ENCODE measurements around the gene MAP2K6.

DNA sequence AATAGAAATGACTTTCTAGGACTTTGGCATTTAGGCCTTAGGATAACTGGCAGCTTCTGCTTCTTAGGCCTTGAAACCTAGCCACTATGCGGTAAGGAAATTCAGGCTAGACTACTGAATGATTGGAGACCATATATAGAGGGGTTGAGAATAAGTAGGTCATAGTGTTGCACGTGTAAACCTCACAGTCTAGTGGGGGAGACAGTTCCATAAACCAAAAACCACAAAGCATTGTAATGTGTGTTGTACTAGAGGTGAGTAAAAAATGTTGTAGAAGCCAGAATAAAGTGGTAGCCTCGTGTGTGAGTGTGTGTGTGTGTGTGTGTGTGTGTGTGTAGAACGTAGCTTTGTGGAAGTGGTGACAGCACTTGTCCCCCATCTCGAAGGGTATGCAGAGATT, 188.5 kb downstream of the MAP2K6 start:
- TF ChIP-seq TAF1 (IDR thresholded peaks at IDR 0.05; ENCODE audit: low read depth, low read length): no peak
- no peak for TF ChIP-seq POLR2AphosphoS5 (IDR thresholded peaks at IDR 0.05; ENCODE audit: low read depth, low read length)
- no peak for TF ChIP-seq POLR2A (IDR thresholded peaks at IDR 0.05; ENCODE audit: low read depth, low read length)
- no peak for TF ChIP-seq SPI1 (IDR thresholded peaks at IDR 0.05; ENCODE audit: low read depth, low read length)

All from GM12891 (cell line).